ENCODE results near the gene CFAP251.
"Not testable (repeated sequence)": the region's sequence is repeated elsewhere in the genome, so short reads cannot be mapped to it uniquely, and the experiment has no call there.

CFAP251 gene

DNA sequence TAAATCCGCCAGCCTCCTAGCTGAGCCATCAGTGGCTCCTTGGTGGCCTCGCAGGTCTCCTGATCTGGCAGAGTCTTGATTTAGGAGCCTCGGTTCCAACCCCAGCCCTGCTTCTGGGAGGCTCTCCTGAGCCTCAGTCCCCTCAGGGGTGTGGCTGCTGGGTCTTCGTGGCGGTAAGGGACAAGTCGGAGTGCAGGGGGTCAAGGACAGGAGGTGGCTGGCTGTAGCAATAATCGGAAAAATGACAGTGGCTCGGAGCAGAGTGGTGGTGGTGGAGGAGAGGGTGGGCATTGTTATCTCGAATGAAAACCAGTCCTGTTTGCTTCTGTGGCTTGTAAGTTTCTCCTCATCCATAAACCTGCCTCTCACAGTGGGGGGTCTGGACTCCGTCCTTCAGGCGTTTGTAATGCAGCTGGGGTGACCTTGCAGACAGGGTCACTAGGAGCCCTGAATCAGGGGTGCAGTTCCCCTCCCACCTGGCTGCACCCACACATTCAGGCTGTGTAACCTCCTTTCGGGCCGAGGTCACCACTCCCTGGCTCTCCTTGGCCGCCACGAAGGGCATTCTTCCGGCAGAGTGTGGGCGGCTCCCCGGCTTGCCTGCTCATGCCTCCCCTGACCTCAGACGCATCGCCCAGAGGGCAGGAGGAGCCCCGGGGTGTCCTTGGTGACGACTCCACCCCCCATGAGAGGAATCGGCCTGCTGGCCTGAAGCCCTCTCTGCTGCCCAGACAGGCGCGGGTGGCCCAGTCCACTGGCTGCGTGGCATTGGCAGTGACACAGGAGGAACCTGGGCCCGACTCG lies 111.4 kb downstream of the CFAP251 start:
- ATAC-seq, result peak; percentile 29

DNA sequence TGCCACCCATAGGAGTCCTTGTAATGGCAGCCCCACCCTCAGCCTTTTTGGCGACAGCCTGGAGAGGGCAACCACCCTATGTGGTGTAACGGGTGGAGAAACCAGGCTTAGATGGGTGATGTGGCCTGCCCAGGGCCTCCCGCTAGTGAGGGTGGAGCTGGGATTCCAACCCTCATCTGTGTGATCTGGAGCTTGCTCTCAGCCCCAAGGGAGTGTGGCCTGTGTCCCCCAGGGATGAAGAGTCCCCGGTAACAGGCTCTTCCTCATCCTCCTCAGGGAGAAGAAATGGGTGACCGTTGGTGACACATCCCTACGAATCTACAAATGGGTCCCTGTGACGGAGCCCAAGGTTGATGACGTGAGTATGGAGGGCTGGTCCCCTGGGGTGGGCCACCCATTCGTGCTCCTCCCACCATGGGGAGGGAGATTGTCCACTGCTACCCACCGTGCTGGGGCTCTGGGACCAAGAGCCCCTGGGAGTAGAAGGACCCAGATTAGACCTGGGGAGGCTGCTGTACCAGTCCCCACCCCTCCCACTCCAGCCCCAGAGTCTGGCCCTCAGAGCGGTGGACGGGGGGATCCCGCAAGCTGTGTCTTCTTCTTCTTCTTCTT lies 112.1 kb downstream of the CFAP251 start:
- Mint-ChIP-seq H3K36me3 (peaks cover 7% of the 10 kb centered on the region), H3K4me1 (peaks cover 18% of the 10 kb centered on the region), H3K9me3 (no peaks in the 10 kb centered on the region), H3K4me3 (no peak overlapping the region), H3K27ac (no peak overlapping the region)
- DNase-seq (ENCODE audit: low spot score in 2 of 2) (no peak), ATAC-seq (no peak)

More for the DNA sequence above, 111.4 kb downstream of the CFAP251 start:
- peak in 1 of 2 donors; percentile 64 for DNase-seq (ENCODE audit: low spot score in 2 of 2)
- Mint-ChIP-seq H3K4me1 (peaks cover 18% of the 10 kb centered on the region), H3K4me3 (peak overlapping the region; percentile 25), H3K9me3 (no peaks in the 10 kb centered on the region), H3K27ac (peak overlapping the region; percentile 74), H3K36me3 (peaks cover 7% of the 10 kb centered on the region)

GRCh38 chr12:122031342-122032216 lies 113.2 kb downstream of the CFAP251 start:
- no peak overlapping the region for H3K27ac Mint-ChIP-seq
- ATAC-seq, result peak; percentile 48
- peaks cover 7% of the 10 kb centered on the region for H3K36me3 Mint-ChIP-seq
- H3K9me3 Mint-ChIP-seq, result no peaks in the 10 kb centered on the region
- H3K4me3 Mint-ChIP-seq, result no peak overlapping the region
- peaks cover 18% of the 10 kb centered on the region for H3K4me1 Mint-ChIP-seq
- peak; percentile 25 to 81 for DNase-seq (ENCODE audit: low spot score in 2 of 2)

DNA sequence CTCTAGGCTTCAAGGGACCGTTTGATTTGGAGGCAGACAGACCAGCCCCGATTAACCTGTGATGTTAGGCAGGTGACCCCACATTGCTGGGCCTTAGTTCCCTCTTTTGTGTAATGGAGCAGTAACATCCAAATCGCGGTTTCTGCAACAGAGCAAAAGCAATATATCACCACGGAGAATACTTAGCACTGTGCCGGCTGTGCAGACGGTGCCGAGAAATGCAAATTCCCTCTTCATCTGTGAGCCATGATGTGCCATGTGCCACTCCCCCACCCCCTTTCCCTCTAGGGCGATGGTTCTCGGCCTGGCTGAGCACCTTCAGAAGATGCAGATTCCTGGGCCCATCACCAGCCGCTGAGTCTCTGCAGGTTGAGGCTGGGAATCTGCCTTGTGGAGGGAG lies 114.2 kb downstream of the CFAP251 start:
- ATAC-seq (no peak), DNase-seq (ENCODE audit: low spot score in 2 of 2) (no peak)
- no peak overlapping the region for H3K4me3 Mint-ChIP-seq
- H3K27ac Mint-ChIP-seq, result no peak overlapping the region
- peaks cover 18% of the 10 kb centered on the region for H3K4me1 Mint-ChIP-seq
- peaks cover 7% of the 10 kb centered on the region for H3K36me3 Mint-ChIP-seq
- H3K9me3 Mint-ChIP-seq, result no peaks in the 10 kb centered on the region

DNA sequence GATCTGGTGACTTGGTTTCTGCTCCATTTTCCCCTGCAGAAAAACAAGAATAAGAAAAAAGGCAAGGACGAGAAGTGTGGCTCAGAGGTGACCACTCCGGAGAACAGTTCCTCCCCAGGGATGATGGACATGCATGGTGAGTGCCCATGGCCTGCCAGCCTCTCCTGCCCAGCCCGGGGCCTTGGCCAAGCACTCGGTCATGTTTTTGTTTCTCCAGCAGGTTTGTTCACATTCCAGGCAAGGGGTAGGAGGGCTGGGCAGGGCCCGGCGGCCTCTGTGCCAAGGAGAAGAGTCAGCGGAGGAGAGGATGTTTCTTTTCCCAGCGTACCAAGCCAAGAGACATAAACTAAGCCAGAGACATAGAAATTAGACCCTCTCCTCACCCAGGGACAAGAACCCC lies 116.9 kb downstream of the CFAP251 start:
- no peaks in the 10 kb centered on the region for H3K9me3 Mint-ChIP-seq
- DNase-seq (ENCODE audit: low spot score in 2 of 2), result no peak
- no peaks in the 10 kb centered on the region for H3K4me1 Mint-ChIP-seq
- H3K27ac Mint-ChIP-seq, result no peak overlapping the region
- no peak overlapping the region for H3K4me3 Mint-ChIP-seq
- H3K36me3 Mint-ChIP-seq, result no peaks in the 10 kb centered on the region
- no peak for ATAC-seq

DNA sequence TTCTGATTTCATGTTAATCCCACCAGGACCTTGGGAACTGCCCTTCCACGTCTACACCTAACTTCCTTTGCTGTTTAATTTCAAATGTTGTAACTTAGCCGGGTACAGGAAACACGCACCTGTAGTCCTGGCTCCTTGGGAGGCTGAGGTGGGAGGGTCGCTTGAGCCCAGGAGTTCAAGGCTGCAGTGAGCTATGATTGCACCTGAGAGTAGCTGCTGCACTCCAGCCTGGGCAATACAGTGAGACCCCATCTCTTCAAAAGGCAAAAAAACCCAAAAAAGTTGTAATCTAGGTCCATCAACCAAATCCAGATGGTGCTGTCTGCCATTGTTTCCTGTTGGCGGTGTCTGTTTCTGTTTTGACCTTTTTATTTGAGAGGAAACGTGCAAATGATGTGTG lies 117.8 kb downstream of the CFAP251 start:
- H3K9me3 Mint-ChIP-seq, result no peaks in the 10 kb centered on the region
- DNase-seq (ENCODE audit: low spot score in 2 of 2), result no peak
- ATAC-seq, result no peak
- H3K27ac Mint-ChIP-seq, result no peak overlapping the region
- H3K4me1 Mint-ChIP-seq, result no peaks in the 10 kb centered on the region
- H3K36me3 Mint-ChIP-seq, result no peaks in the 10 kb centered on the region
- no peak overlapping the region for H3K4me3 Mint-ChIP-seq

DNA sequence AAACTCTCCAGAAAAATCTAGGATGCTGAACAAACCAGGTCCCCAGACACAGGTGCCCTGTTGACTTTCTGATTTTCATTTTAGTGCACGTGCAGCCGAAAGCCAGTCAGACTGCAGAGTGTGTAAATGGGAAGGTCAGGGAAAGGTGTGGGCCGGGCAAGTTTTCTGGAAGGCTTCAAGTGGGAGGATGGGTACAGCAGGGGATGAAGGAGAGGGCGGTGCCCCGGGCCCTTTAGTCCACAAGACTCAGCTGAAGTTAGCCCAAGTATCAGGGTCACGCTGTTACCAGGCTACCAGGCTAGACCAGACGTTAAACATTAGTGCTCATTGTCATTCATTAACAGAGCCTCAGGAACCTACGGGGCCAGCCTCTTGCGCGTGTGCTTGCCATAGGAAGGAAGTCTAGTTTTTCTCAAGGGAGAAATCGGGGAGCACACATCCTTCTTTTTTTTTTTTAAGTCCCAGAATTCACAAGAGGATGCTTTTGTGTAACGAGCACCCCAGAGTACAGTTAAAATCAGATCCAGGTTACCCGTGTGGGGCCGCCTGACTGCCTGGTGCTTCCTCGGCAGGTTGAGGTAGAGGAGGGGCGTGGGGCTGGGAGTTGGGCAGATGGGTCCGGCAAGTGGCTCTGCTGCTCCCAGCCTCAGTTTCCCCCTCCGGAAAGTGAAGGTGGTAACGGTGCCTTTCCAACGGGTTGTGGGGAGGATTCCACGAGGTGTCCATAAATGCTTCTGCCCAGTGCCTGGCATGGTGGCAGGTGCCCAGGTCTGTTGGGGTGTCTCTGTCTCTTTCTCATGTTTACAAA lies 122.4 kb downstream of the CFAP251 start:
- Mint-ChIP-seq H3K36me3 (no peaks in the 10 kb centered on the region), H3K4me3 (no peak overlapping the region), H3K4me1 (no peaks in the 10 kb centered on the region), H3K9me3 (no peaks in the 10 kb centered on the region), H3K27ac (no peak overlapping the region)
- ATAC-seq (no peak), DNase-seq (ENCODE audit: low spot score in 2 of 2) (no peak)

- H3K4me3 Mint-ChIP-seq; H3K27ac Mint-ChIP-seq; H3K36me3 Mint-ChIP-seq; H3K9me3 Mint-ChIP-seq; ATAC-seq; H3K4me1 Mint-ChIP-seq; DNase-seq (ENCODE audit: low spot score in 2 of 2): not testable (repeated sequence)
Observed at GRCh38 chr12:122041458-122041857, 123.1 kb downstream of the CFAP251 start.

DNA sequence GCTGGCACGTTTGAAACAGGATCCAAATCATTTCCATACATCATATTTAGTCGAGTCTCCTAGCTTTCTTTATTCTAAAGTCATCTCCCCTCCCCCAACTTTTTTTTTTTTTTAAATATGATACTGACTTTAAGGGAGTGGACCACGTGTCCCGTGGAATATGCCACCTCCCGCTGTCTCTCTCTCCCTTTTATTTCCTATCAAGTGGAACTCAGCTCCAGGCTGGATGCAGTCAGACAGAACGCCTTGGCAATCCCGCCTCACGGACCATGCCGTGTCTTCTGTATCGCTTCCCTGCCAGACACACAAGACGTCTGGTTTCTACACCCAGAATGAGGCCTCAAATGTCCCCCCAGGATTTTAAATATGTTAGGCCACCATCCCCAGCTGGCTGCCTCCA lies 124.5 kb downstream of the CFAP251 start:
- Mint-ChIP-seq H3K4me3 (no peak overlapping the region), H3K27ac (no peak overlapping the region), H3K36me3 (no peaks in the 10 kb centered on the region), H3K9me3 (no peaks in the 10 kb centered on the region), H3K4me1 (no peaks in the 10 kb centered on the region)
- ATAC-seq (no peak), DNase-seq (ENCODE audit: low spot score in 2 of 2) (no peak)

GRCh38 chr12:122043476-122043875 lies 125.1 kb downstream of the CFAP251 start:
- DNase-seq (ENCODE audit: low spot score in 2 of 2) (no peak), ATAC-seq (no peak)
- Mint-ChIP-seq H3K9me3 (no peaks in the 10 kb centered on the region), H3K36me3 (no peaks in the 10 kb centered on the region), H3K4me1 (no peaks in the 10 kb centered on the region), H3K4me3 (no peak overlapping the region), H3K27ac (no peak overlapping the region)

- Mint-ChIP-seq H3K27ac (no peak overlapping the region), H3K9me3 (no peaks in the 10 kb centered on the region), H3K4me1 (no peaks in the 10 kb centered on the region), H3K36me3 (no peaks in the 10 kb centered on the region), H3K4me3 (no peak overlapping the region)
- DNase-seq (ENCODE audit: low spot score in 2 of 2) (no peak), ATAC-seq (no peak)
Observed at GRCh38 chr12:122045262-122045661, 126.9 kb downstream of the CFAP251 start.

- Mint-ChIP-seq H3K36me3 (no peaks in the 10 kb centered on the region), H3K9me3 (no peaks in the 10 kb centered on the region), H3K4me3 (no peak overlapping the region), H3K27ac (no peak overlapping the region), H3K4me1 (no peaks in the 10 kb centered on the region)
- ATAC-seq (no peak), DNase-seq (ENCODE audit: low spot score in 2 of 2) (no peak)
Observed at GRCh38 chr12:122046145-122046544, 127.8 kb downstream of the CFAP251 start.

- ATAC-seq, result no peak
- H3K27ac Mint-ChIP-seq, result no peak overlapping the region
- no peaks in the 10 kb centered on the region for H3K4me1 Mint-ChIP-seq
- H3K4me3 Mint-ChIP-seq, result no peak overlapping the region
- no peaks in the 10 kb centered on the region for H3K9me3 Mint-ChIP-seq
- DNase-seq (ENCODE audit: low spot score in 2 of 2), result no peak
- no peaks in the 10 kb centered on the region for H3K36me3 Mint-ChIP-seq
Observed at GRCh38 chr12:122048151-122048550, 129.8 kb downstream of the CFAP251 start.

- peaks cover 8% of the 10 kb centered on the region for H3K4me1 Mint-ChIP-seq
- no peaks in the 10 kb centered on the region for H3K36me3 Mint-ChIP-seq
- no peak overlapping the region for H3K27ac Mint-ChIP-seq
- H3K4me3 Mint-ChIP-seq, result no peak overlapping the region
- no peaks in the 10 kb centered on the region for H3K9me3 Mint-ChIP-seq
- ATAC-seq (no peak), DNase-seq (ENCODE audit: low spot score in 2 of 2) (no peak)
Observed at GRCh38 chr12:122049827-122050226, 131.4 kb downstream of the CFAP251 start.

DNA sequence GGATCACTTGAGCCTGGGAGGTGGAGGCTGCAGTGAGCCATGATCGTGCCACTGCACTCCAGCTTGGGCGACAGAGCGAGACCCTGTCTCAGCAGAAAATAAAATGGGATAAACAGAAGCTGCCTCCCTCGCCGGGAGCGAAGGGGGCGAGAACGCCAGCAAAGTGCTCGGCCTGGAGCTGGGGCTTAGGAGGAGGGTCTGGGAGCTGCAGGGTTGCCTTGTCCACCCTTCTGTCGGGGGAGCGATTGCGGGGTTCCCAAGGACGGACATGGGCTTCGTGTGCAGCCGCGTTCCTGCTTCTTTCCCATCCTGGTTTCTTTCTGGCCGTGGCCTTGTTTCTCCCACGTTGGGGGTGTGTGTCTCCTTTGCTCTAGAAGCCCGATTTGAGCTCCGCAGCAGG lies 132.3 kb downstream of the CFAP251 start:
- H3K4me1 Mint-ChIP-seq, result peaks cover 8% of the 10 kb centered on the region
- DNase-seq (ENCODE audit: low spot score in 2 of 2) (no peak), ATAC-seq (no peak)
- no peaks in the 10 kb centered on the region for H3K9me3 Mint-ChIP-seq
- H3K4me3 Mint-ChIP-seq, result no peak overlapping the region
- H3K36me3 Mint-ChIP-seq, result no peaks in the 10 kb centered on the region
- H3K27ac Mint-ChIP-seq, result no peak overlapping the region
